ENCODE results near the gene PUS7. TPM values are rescaled to one million over a fixed set of nuclear protein-coding genes. Genes with fewer than 3 reads are reported as not detected.

Gene PUS7, protein sequence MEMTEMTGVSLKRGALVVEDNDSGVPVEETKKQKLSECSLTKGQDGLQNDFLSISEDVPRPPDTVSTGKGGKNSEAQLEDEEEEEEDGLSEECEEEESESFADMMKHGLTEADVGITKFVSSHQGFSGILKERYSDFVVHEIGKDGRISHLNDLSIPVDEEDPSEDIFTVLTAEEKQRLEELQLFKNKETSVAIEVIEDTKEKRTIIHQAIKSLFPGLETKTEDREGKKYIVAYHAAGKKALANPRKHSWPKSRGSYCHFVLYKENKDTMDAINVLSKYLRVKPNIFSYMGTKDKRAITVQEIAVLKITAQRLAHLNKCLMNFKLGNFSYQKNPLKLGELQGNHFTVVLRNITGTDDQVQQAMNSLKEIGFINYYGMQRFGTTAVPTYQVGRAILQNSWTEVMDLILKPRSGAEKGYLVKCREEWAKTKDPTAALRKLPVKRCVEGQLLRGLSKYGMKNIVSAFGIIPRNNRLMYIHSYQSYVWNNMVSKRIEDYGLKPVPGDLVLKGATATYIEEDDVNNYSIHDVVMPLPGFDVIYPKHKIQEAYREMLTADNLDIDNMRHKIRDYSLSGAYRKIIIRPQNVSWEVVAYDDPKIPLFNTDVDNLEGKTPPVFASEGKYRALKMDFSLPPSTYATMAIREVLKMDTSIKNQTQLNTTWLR
- 14.4 TPM for polyA plus RNA-seq
- long read RNA-seq, donor 1, partial matches to known transcripts = 0 of 1 reads
- long read RNA-seq, donor 1, other reads (novel, unspliced or antisense) = 0 of 1 reads
- long read RNA-seq, donor 2, partial matches to known transcripts = 0 of 2 reads
- long read RNA-seq, donor 2, other reads (novel, unspliced or antisense) = 0 of 2 reads
- long read RNA-seq, donor 3, partial matches to known transcripts = 0 of 1 reads
- long read RNA-seq, donor 3, other reads (novel, unspliced or antisense) = 0 of 1 reads
- long read RNA-seq, donor 4 = 0 reads
- long read RNA-seq, donor 5, partial matches to known transcripts = 0 of 1 reads
- long read RNA-seq, donor 5, other reads (novel, unspliced or antisense) = 0 of 1 reads
- long read RNA-seq, donor 6, partial matches to known transcripts = 0 of 2 reads
- long read RNA-seq, donor 6, other reads (novel, unspliced or antisense) = 0 of 2 reads
- long read RNA-seq, donor 7 = 0 reads
- long read RNA-seq, donor 8 = 0 reads
- long read RNA-seq, donor 9 = 0 reads
- long read RNA-seq, donor 10 = 0 reads
- long read RNA-seq, donor 11, partial matches to known transcripts = 0 of 1 reads
- long read RNA-seq, donor 11, other reads (novel, unspliced or antisense) = 0 of 1 reads

DNA sequence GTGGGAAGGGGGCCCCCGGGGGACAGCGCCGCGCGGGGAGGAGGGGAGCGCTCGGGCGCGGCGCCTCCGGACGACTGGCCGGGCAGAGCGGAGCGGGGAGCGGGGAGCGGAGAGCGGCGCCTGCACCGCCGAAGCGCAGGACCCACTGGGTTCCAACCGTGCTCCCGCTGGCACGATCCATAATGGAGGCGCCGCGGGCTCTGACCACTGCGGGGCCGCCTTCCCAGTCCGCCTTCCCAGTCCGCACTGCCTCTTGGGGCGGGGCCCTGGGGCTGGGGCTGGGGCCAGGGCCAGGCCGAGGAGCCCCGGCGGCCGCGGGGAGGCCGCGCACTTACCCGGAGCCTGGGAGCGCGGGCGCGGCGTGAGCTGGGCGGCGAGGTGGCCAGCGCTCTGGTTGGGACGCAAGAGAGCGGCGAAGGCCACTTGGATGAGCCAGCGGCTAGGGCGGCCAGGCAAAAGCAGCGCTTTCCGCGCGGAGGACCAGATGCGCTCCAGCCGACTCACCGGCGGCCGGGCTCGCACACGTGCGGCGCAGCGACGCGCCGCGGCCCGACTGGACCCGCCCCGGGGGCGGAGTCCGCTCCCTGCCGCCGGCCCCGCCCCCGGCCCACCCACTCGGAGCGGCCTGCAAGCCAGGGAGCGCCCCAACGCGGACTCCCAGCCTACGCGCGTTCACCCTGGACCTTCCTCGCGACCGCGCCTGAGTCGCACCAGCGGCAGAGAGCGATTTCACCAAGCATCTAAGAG, at the start of gene PUS7:
PUS7 (minus strand) TSS at position 555 of the 747 bp plus-strand sequence. CDS start 13,759 bp downstream, outside the sequence.
- H3K4me1 ChIP-seq (ENCODE audit: control insufficient read depth, insufficient read depth, low read length) = peaks cover 8% of the 10 kb centered on the region
- H3K9me3 ChIP-seq (ENCODE audit: control insufficient read depth, low read depth, low read length) = no peaks in the 10 kb centered on the region
- DNase-seq = peak; percentile 85 to 95
- no CpG with 5 or more reads among the region's 96 CpGs for WGBS (ENCODE audit: insufficient coverage, low lambda C conversion rate)
- H3K27ac ChIP-seq (ENCODE audit: low read length) = peak within 1 kb of the TSS; percentile 74
- peaks cover 6% of the 10 kb centered on the region for H3K36me3 ChIP-seq (ENCODE audit: control insufficient read depth, insufficient read depth, low read length)
- H3K27me3 ChIP-seq (ENCODE audit: control insufficient read depth, insufficient read depth, low read length) = no peaks in the 10 kb centered on the region
- peak within 1 kb of the TSS; percentile 46 for H3K4me3 ChIP-seq (ENCODE audit: low read length)

- no peaks in the 10 kb centered on the region for H3K27me3 ChIP-seq (ENCODE audit: control insufficient read depth, insufficient read depth, low read length)
- H3K4me3 ChIP-seq (ENCODE audit: low read length) = no peak overlapping the region
- peaks cover 51% of the 10 kb centered on the region for H3K36me3 ChIP-seq (ENCODE audit: control insufficient read depth, insufficient read depth, low read length)
- no CpG with 5 or more reads among the region's 3 CpGs for WGBS (ENCODE audit: insufficient coverage, low lambda C conversion rate)
- H3K4me1 ChIP-seq (ENCODE audit: control insufficient read depth, insufficient read depth, low read length) = no peaks in the 10 kb centered on the region
- no peaks in the 10 kb centered on the region for H3K9me3 ChIP-seq (ENCODE audit: control insufficient read depth, low read depth, low read length)
- H3K27ac ChIP-seq (ENCODE audit: low read length) = no peak overlapping the region
- no peak for DNase-seq
Observed at GRCh38 chr7:105567821-105568220, 45.8 kb upstream of the PUS7 start.

DNA sequence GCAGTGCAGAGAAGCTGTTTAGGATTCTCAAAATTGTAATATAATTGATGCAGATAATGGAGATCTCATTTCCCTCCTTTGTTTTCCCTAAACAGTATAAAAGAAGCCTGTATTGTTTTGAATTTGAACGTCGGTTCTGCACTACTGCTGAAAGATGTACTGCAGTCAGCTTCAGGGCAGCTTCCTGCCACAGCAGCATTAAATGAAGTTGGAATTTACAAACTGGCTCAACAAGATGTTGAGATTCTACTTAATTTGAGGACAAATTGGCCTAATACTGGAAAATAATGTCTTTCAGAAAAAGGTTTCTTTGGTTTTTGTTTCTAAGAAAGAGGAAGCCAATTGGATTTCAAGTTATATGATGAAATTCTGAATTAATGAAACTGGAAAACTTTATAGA, 45.0 kb upstream of the PUS7 start:
- H3K27ac ChIP-seq (ENCODE audit: low read length) = no peak overlapping the region
- no peak for DNase-seq
- peaks cover 56% of the 10 kb centered on the region for H3K36me3 ChIP-seq (ENCODE audit: control insufficient read depth, insufficient read depth, low read length)
- WGBS (ENCODE audit: insufficient coverage, low lambda C conversion rate) = no CpG with 5 or more reads among the region's 2 CpGs
- H3K4me3 ChIP-seq (ENCODE audit: low read length) = no peak overlapping the region
- no peaks in the 10 kb centered on the region for H3K9me3 ChIP-seq (ENCODE audit: control insufficient read depth, low read depth, low read length)
- H3K27me3 ChIP-seq (ENCODE audit: control insufficient read depth, insufficient read depth, low read length) = no peaks in the 10 kb centered on the region
- no peaks in the 10 kb centered on the region for H3K4me1 ChIP-seq (ENCODE audit: control insufficient read depth, insufficient read depth, low read length)

- Histone ChIP-seq H3K27me3 (ENCODE audit: control insufficient read depth, insufficient read depth, low read length) (no peaks in the 10 kb centered on the region), H3K36me3 (ENCODE audit: control insufficient read depth, insufficient read depth, low read length) (peaks cover 62% of the 10 kb centered on the region)
- WGBS (ENCODE audit: insufficient coverage, low lambda C conversion rate) = no CpG with 5 or more reads among the region's 4 CpGs
Observed at GRCh38 chr7:105565190-105565589, 43.1 kb upstream of the PUS7 start.

DNA sequence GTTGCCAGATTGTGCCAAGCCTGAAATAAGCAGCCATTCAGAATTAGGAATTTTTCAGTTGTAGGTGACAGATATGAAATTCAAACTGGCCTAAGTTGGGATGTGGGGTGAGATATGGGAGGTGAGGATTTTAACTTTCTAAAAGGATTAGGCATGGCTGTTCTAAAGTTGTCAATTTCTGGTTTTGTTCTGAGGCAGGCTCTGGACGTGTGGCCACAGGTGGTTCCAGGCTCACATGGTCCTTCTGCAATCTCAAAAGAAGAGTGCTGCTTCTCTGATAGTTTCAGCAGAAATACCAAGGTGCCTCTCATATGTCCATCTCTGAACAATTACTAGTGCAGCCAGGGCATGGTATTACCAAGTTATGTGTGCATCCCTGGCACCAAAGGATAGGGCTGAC, 37.9 kb upstream of the PUS7 start:
- Histone ChIP-seq H3K27me3 (ENCODE audit: control insufficient read depth, insufficient read depth, low read length) (no peaks in the 10 kb centered on the region), H3K4me3 (ENCODE audit: low read length) (no peak overlapping the region), H3K4me1 (ENCODE audit: control insufficient read depth, insufficient read depth, low read length) (no peaks in the 10 kb centered on the region), H3K27ac (ENCODE audit: low read length) (no peak overlapping the region), H3K36me3 (ENCODE audit: control insufficient read depth, insufficient read depth, low read length) (peaks cover 55% of the 10 kb centered on the region), H3K9me3 (ENCODE audit: control insufficient read depth, low read depth, low read length) (no peaks in the 10 kb centered on the region)
- DNase-seq = no peak
- WGBS (ENCODE audit: insufficient coverage, low lambda C conversion rate) = no CpG with 5 or more reads among the region's 1 CpG

More at GRCh38 chr7:105565190-105565589, 43.1 kb upstream of the PUS7 start:
- no peaks in the 10 kb centered on the region for H3K9me3 ChIP-seq (ENCODE audit: control insufficient read depth, low read depth, low read length)
- no peak overlapping the region for H3K4me3 ChIP-seq (ENCODE audit: low read length)
- no peaks in the 10 kb centered on the region for H3K4me1 ChIP-seq (ENCODE audit: control insufficient read depth, insufficient read depth, low read length)
- no peak overlapping the region for H3K27ac ChIP-seq (ENCODE audit: low read length)
- no peak for DNase-seq

DNA sequence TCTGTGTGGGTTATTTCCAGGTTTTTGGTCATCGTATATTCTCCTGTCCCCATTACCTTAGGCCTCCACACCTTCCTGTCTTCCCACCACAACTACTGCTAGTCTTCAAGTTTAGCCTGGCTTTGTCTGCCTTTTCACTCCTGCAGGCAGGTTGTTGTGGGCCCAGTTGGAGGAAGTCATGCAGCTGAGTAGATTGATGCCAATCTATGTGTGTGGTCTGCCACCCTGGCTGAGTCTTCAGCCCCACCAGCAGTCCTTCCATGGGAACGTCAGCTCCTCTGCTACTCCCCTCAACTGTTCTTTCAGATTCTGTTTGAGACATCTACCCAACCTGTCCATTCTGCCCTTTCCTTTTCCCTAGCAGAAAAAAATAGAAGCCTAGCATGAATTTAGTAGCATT, 16.3 kb upstream of the PUS7 start:
- H3K27ac ChIP-seq (ENCODE audit: low read length) = no peak overlapping the region
- H3K4me1 ChIP-seq (ENCODE audit: control insufficient read depth, insufficient read depth, low read length) = peaks cover 2% of the 10 kb centered on the region
- DNase-seq = no peak
- no peaks in the 10 kb centered on the region for H3K9me3 ChIP-seq (ENCODE audit: control insufficient read depth, low read depth, low read length)
- WGBS (ENCODE audit: insufficient coverage, low lambda C conversion rate) = no CpG with 5 or more reads among the region's 2 CpGs
- no peak overlapping the region for H3K4me3 ChIP-seq (ENCODE audit: low read length)
- peaks cover 51% of the 10 kb centered on the region for H3K36me3 ChIP-seq (ENCODE audit: control insufficient read depth, insufficient read depth, low read length)
- H3K27me3 ChIP-seq (ENCODE audit: control insufficient read depth, insufficient read depth, low read length) = no peaks in the 10 kb centered on the region

GRCh38 chr7:105532709-105533460, 10.8 kb upstream of the PUS7 start:
- WGBS (ENCODE audit: insufficient coverage, low lambda C conversion rate) = 30% methylated on average over 2 of the region's 12 CpGs
- DNase-seq = no peak
- Histone ChIP-seq H3K27me3 (ENCODE audit: control insufficient read depth, insufficient read depth, low read length) (no peaks in the 10 kb centered on the region), H3K36me3 (ENCODE audit: control insufficient read depth, insufficient read depth, low read length) (peaks cover 13% of the 10 kb centered on the region), H3K9me3 (ENCODE audit: control insufficient read depth, low read depth, low read length) (no peaks in the 10 kb centered on the region), H3K4me3 (ENCODE audit: low read length) (peak overlapping the region; percentile 86), H3K4me1 (ENCODE audit: control insufficient read depth, insufficient read depth, low read length) (peaks cover 6% of the 10 kb centered on the region), H3K27ac (ENCODE audit: low read length) (peak overlapping the region; percentile 72)

DNA sequence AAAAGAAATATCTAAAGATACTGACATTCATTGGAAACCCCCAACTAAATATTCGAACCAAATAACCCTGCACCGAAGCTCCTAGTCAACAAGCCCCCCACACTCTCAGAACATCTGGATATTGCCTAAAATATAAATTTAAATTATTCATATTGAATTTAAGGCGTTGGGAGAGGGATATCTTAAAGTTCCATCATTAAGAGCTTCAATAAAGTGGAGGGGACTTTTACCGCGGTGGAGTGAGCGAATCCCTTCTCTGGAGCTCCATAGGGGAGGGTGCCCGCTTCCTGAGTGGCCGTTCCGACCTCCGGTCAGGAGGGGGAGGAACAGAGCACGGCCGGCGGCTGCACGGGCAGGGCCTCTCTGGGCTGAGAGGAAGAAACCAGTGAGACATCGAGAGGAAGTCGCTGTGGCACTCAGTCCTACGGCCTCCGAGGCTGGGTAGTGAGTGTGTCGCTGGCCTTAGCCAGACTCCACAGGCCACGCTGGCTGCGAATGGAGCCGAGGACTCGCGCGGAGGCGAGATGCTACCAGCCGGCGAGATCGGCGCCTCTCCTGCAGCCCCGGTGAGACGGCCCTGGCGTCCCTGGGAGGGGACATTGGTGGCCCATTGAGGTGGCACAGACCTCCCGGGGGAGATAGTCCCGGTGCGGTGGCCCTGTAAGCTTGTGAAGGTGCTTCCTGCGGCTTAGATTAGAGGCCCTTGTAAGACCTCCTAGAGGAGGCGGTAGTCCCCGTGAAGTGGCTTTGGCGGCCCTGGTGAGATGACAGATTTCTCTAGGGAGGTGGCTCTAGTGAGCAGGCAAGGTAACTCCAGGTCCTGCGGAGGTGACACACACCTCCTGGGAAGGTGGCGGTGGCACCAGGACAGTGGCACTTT, 10.0 kb upstream of the PUS7 start, which contains the start of gene RINT1:
RINT1 (plus strand) TSS at position 410 of the 880 bp plus-strand sequence; CDS start at position 525, 115 bp downstream.
- peak; percentile 92 to 93 for DNase-seq
- H3K27me3 ChIP-seq (ENCODE audit: control insufficient read depth, insufficient read depth, low read length) = no peaks in the 10 kb centered on the region
- no peaks in the 10 kb centered on the region for H3K9me3 ChIP-seq (ENCODE audit: control insufficient read depth, low read depth, low read length)
- H3K4me3 ChIP-seq (ENCODE audit: low read length) = peak within 1 kb of the TSS; percentile 86
- peaks cover 6% of the 10 kb centered on the region for H3K4me1 ChIP-seq (ENCODE audit: control insufficient read depth, insufficient read depth, low read length)
- WGBS (ENCODE audit: insufficient coverage, low lambda C conversion rate) = 60% methylated on average over 1 of the region's 42 CpGs
- H3K27ac ChIP-seq (ENCODE audit: low read length) = peak within 1 kb of the TSS; percentile 72
- peaks cover 7% of the 10 kb centered on the region for H3K36me3 ChIP-seq (ENCODE audit: control insufficient read depth, insufficient read depth, low read length)
